WERI-Rb-1 (cell line): ENCODE results near the gene FTCD.
"Not testable (repeated sequence)": the region's sequence is repeated elsewhere in the genome, so short reads cannot be mapped to it uniquely, and the experiment has no call there.

Experiments used
- DNase-seq: peaks from one replicate; pipeline ENCODE4 v3.0.0-alpha.2; 2020
- H3K27ac ChIP-seq: fragments of 250-450 bp; sonication (Bioruptor Pico); 2 replicates; pipeline ENCODE4 v1.5.1; 2020; ENCODE audit warnings: mild to moderate bottlenecking, moderate library complexity
- H3K27me3 ChIP-seq: fragments of 250-450 bp; sonication (Bioruptor Pico); 2 replicates; pipeline ENCODE4 v1.5.1; 2021; ENCODE audit warnings: mild to moderate bottlenecking, low read depth, moderate library complexity; ENCODE audit not compliant: insufficient read depth, severe bottlenecking
- H3K36me3 ChIP-seq: fragments of 250-450 bp; sonication (Bioruptor Pico); 2 replicates; pipeline ENCODE4 v1.5.1; 2020; ENCODE audit warnings: mild to moderate bottlenecking, moderate library complexity
- H3K4me3 ChIP-seq: 2 replicates; pipeline ENCODE4 v1.5.1; 2011; ENCODE audit warnings: low read depth, mild to moderate bottlenecking, control low read depth, low read length
- H3K9me3 ChIP-seq: fragments of 250-450 bp; sonication (Bioruptor Pico); 2 replicates; pipeline ENCODE4 v1.5.1; 2021; ENCODE audit warnings: mild to moderate bottlenecking, moderate library complexity; ENCODE audit not compliant: severe bottlenecking
- CTCF ChIP-seq: IDR thresholded peaks from 2 replicates; pipeline ENCODE4 v1.5.1; 2011; ENCODE audit warnings: low read depth, mild to moderate bottlenecking, control low read depth, inconsistent platforms, low read length

The FTCD gene

GRCh38 chr21:46183910-46184624, 28.7 kb upstream of the FTCD start, which contains the start of gene SPATC1L:
Gene SPATC1L (minus strand): TSS chr21:46184459. CDS start chr21:46182816, 1,643 bp downstream.
- DNase-seq, result peak; percentile 87
- Histone ChIP-seq H3K27ac (peak within 1 kb of the TSS; percentile 94), H3K27me3 (no peaks in the 10 kb centered on the region), H3K9me3 (no peaks in the 10 kb centered on the region), H3K36me3 (peaks cover 8% of the 10 kb centered on the region), H3K4me3 (peak within 1 kb of the TSS; percentile 61)
- no peak for TF ChIP-seq CTCF

GRCh38 chr21:46183337-46183909, 28.0 kb upstream of the FTCD start:
- peak overlapping the region; percentile 17; the same call in 1 of the 2 replicates for H3K27ac ChIP-seq
- H3K27me3 ChIP-seq, H3K36me3 ChIP-seq, DNase-seq, H3K9me3 ChIP-seq: not testable (repeated sequence)
- peak overlapping the region; percentile 61 for H3K4me3 ChIP-seq

- Histone ChIP-seq H3K27me3 (no peaks in the 10 kb centered on the region), H3K9me3 (peaks cover 2% of the 10 kb centered on the region), H3K4me3 (no peak overlapping the region), H3K27ac (peak overlapping the region; percentile 17; the same call in 1 of the 2 replicates), H3K36me3 (peaks cover 4% of the 10 kb centered on the region)
- no peak for TF ChIP-seq CTCF
- no peak for DNase-seq
These were observed 27.4 kb upstream of the FTCD start for GRCh38 chr21:46182548-46183336.

GRCh38 chr21:46181953-46182547, 26.7 kb upstream of the FTCD start:
- Histone ChIP-seq H3K4me3 (no peak overlapping the region), H3K27me3 (no peaks in the 10 kb centered on the region), H3K27ac (peak overlapping the region; percentile 26; the same call in 1 of the 2 replicates), H3K9me3 (peaks cover 7% of the 10 kb centered on the region), H3K36me3 (no peaks in the 10 kb centered on the region; the same call in 1 of the 2 replicates)
- no peak for DNase-seq
- no peak for TF ChIP-seq CTCF

- Histone ChIP-seq H3K36me3 (no peaks in the 10 kb centered on the region; the same call in 1 of the 2 replicates), H3K9me3 (peaks cover 7% of the 10 kb centered on the region), H3K27ac (no peak overlapping the region), H3K27me3 (no peaks in the 10 kb centered on the region), H3K4me3 (no peak overlapping the region)
- DNase-seq, result no peak
- TF ChIP-seq CTCF, result no peak
These were observed 26.1 kb upstream of the FTCD start for GRCh38 chr21:46181436-46181835.
